Measurements from ENCODE around the gene RFT1.

DNA sequence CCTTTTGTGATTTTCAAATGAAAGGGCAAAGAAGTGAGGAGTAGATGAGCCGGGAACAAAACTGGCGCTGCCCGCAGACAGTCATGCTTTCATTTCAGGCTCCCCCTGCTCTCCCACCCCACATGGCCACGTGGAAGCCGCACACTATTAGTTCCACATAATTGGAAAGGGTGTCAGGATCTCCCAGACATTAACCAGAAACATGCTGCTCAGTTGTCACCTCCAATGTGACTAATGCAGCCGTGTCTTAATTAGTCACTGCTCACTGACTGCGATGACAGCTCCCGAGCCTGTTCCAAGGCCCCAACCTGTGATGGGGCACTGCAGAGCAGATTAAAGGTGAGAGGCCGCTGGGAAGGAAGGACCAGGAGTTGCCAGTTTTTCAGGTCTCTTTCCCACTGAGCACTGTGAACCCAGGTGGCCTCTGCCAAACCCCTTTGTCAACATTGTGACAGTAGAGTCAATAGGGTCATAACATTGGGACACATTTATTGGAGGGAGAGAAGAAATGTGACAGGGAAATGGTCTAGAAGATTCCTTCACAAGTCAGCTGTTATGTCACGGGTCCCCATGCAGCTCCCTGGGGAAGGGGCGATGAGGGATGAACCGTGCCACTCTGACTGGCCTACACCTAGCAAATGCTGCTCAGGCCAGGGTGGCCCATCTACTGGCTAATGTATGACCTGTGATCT, 45.8 kb downstream of the RFT1 start:
- TF ChIP-seq CTCF (IDR thresholded peaks at IDR 0.05 in 8 of 11, conservative IDR thresholded peaks at IDR 0.05 in 3 of 11), result no peak
- TF ChIP-seq POLR2A (IDR thresholded peaks at IDR 0.05), result no peak

All from spleen (tissue), 7 donors.